Astrocyte of the hippocampus (primary cell): ENCODE measurements around the gene FANCM.
"Not testable (repeated sequence)": the region's sequence is repeated elsewhere in the genome, so short reads cannot be mapped to it uniquely, and the experiment has no call there.

Experiments
- DNase-seq: peaks from one replicate; pipeline ENCODE4 v3.0.0; 2011; ENCODE audit warnings: low read depth, low spot score

The FANCM gene

GRCh38 chr14:45135659-45136395 is at the start of gene FANCM:
Gene FANCM, plus strand, starts transcription at chr14:45135930. Its CDS starts 102 bp downstream, at chr14:45136032.
- peak; percentile 98 for DNase-seq

- peak; percentile 31 for DNase-seq
Observed at GRCh38 chr14:45089813-45090212, 45.9 kb upstream of the FANCM start.

GRCh38 chr14:45091710-45092109 is 44.0 kb upstream of the FANCM start:
- DNase-seq: no peak

GRCh38 chr14:45094275-45094674 is 41.5 kb upstream of the FANCM start:
- no peak for DNase-seq

- no peak for DNase-seq
Observed at GRCh38 chr14:45095143-45095542, 40.6 kb upstream of the FANCM start.

GRCh38 chr14:45096218-45096617 is 39.5 kb upstream of the FANCM start:
- no peak for DNase-seq

GRCh38 chr14:45103806-45104205 is 31.9 kb upstream of the FANCM start:
- no peak for DNase-seq

GRCh38 chr14:45104561-45104960 is 31.2 kb upstream of the FANCM start:
- DNase-seq: no peak

- DNase-seq: peak; percentile 8
Observed at GRCh38 chr14:45112896-45113781, 22.6 kb upstream of the FANCM start.

GRCh38 chr14:45114327-45114726 is 21.4 kb upstream of the FANCM start:
- DNase-seq: no peak

- no peak for DNase-seq
Observed at GRCh38 chr14:45118594-45118993, 17.1 kb upstream of the FANCM start.

- DNase-seq: no peak
Observed at GRCh38 chr14:45120096-45120495, 15.6 kb upstream of the FANCM start.

GRCh38 chr14:45123271-45123670 is 12.5 kb upstream of the FANCM start:
- DNase-seq: no peak

GRCh38 chr14:45125754-45126153 is 10.0 kb upstream of the FANCM start:
- no peak for DNase-seq

GRCh38 chr14:45128963-45129629 is 6.6 kb upstream of the FANCM start:
- DNase-seq: no peak

GRCh38 chr14:45133683-45134050 is 2.1 kb upstream of the FANCM start:
- no peak for DNase-seq

- DNase-seq: peak; percentile 99
Observed at GRCh38 chr14:45134051-45134958, 1.4 kb upstream of the FANCM start, which contains the start of gene FKBP3. Gene FKBP3, minus strand, starts transcription at chr14:45134481. Its CDS starts 25 bp downstream, at chr14:45134456.

- DNase-seq: peak; percentile 44
Observed at GRCh38 chr14:45135156-45135555, 574 bp upstream of the FANCM start.

GRCh38 chr14:45136399-45136798 is 669 bp downstream of the FANCM start:
- DNase-seq: no peak

- no peak for DNase-seq
Observed at GRCh38 chr14:45140661-45141187, 5.0 kb downstream of the FANCM start.

- not testable (repeated sequence) for DNase-seq
Observed at GRCh38 chr14:45142083-45142482, 6.4 kb downstream of the FANCM start.
